GM13976 (cell line): Measurements from ENCODE around the gene MXD4.

Experiments
- DNase-seq: peaks from one replicate; pipeline ENCODE4 v3.0.0; 2012; ENCODE audit warnings: low spot score
- CTCF ChIP-seq: IDR thresholded peaks from 2 replicates; pipeline ENCODE4 v1.5.1; 2012; ENCODE audit warnings: borderline replicate concordance, mild to moderate bottlenecking; ENCODE audit not compliant: insufficient read depth; ENCODE audit errors: extremely low read depth, missing control alignments, control extremely low read depth
- in situ Hi-C: fragments of 300-500 bp; cut with MboI; formaldehyde crosslinking; loops from one replicate; pipeline ENCODE4 v1.12.0; 2022; ENCODE audit warnings: low sequenced_read_pairs, mixed read lengths, inconsistent platforms; ENCODE audit not compliant: unreplicated experiment

MXD4 gene

GRCh38 chr4:2287594-2287915 lies 25.6 kb upstream of the MXD4 start:
- in situ Hi-C loops = no loop called here
- DNase-seq = no peak
- TF ChIP-seq CTCF = no peak

GRCh38 chr4:2286904-2287593 lies 25.1 kb upstream of the MXD4 start:
- in situ Hi-C loops = no loop called here
- DNase-seq = no peak
- no peak for TF ChIP-seq CTCF

- TF ChIP-seq CTCF = no peak
- no peak for DNase-seq
- in situ Hi-C loops = no loop called here
Measured at GRCh38 chr4:2285613-2286381, 23.9 kb upstream of the MXD4 start.

- no peak for DNase-seq
- in situ Hi-C loops = no loop called here
- no peak for TF ChIP-seq CTCF
Measured at GRCh38 chr4:2284934-2285612, 23.2 kb upstream of the MXD4 start.

GRCh38 chr4:2284161-2284933 lies 22.4 kb upstream of the MXD4 start:
- DNase-seq = no peak
- no peak for TF ChIP-seq CTCF
- in situ Hi-C loops = no loop called here

- DNase-seq = no peak
- no peak for TF ChIP-seq CTCF
Measured at GRCh38 chr4:2283199-2283711, 21.3 kb upstream of the MXD4 start.

More at GRCh38 chr4:2283199-2283711, 21.3 kb upstream of the MXD4 start:
- in situ Hi-C loops = no loop called here
